Activated naive CD4-positive, alpha-beta T cell treated with anti-CD3 and anti-CD28 coated beads for 36 hours (primary cell): ENCODE results near the gene IGSF22. TPM values are rescaled to one million over a fixed set of nuclear protein-coding genes. Genes with fewer than 3 reads are reported as not detected.
A peak's percentile ranks its signal among the peaks of the same experiment; 100 is the strongest.

Source experiments
- CTCF ChIA-PET: fragments of 350-600 bp; sonication (Branson Sonifier 250); formaldehyde crosslinking; loops from one replicate; lab custom pipeline; 2021; ENCODE audit warnings: antibody characterized with exemption; lab: Charles Lee
- DNase-seq: peaks from one replicate; pipeline ENCODE4 v3.0.0-alpha.2; 2020
- H3K27ac Mint-ChIP-seq: one replicate; pipeline ENCODE4 v1.8.0; 2021; ENCODE audit warnings: mild to moderate bottlenecking, mixed read lengths
- H3K27me3 Mint-ChIP-seq: one replicate; pipeline ENCODE4 v1.8.0; 2021; ENCODE audit warnings: low read depth, mixed read lengths
- H3K36me3 Mint-ChIP-seq: one replicate; pipeline ENCODE4 v1.8.0; 2021; ENCODE audit warnings: low read depth, mixed read lengths
- H3K4me1 Mint-ChIP-seq: one replicate; pipeline ENCODE4 v1.8.0; 2021; ENCODE audit warnings: low read depth, mixed read lengths
- H3K4me3 Mint-ChIP-seq: one replicate; pipeline ENCODE4 v1.8.0; 2021; ENCODE audit warnings: mild to moderate bottlenecking, moderate library complexity, mixed read lengths
- H3K9me3 Mint-ChIP-seq: one replicate; pipeline ENCODE4 v1.8.0; 2021; ENCODE audit warnings: mixed read lengths
- intact Hi-C: fragments of 100-400 bp; cut with micrococcal nuclease; formaldehyde crosslinking; loops from one replicate; pipeline ENCODE4 v1.15.1; 2023
- total RNA-seq, 2 experiments: library from RNA; stranded (reverse); gene quantifications; one replicate each; pipeline ENCODE4 v1.2.3, GENCODE V29; 2021

The IGSF22 gene
- total RNA-seq, 2 experiments from 2014 or later, result 1.2 to 1.3 TPM

- Mint-ChIP-seq H3K36me3 (no peaks in the 10 kb centered on the region), H3K9me3 (no peaks in the 10 kb centered on the region)
- CTCF ChIA-PET, result interaction anchor here (0.5 to 4.8 kb wide), 10 partner anchors 8 to 480 kb away, joined by 3 to 52 read pairs (median 3); no protein-coding TSS in a partner anchor
Measured at GRCh38 chr11:18723991-18724390, 2.0 kb downstream of the IGSF22 start.

DNA sequence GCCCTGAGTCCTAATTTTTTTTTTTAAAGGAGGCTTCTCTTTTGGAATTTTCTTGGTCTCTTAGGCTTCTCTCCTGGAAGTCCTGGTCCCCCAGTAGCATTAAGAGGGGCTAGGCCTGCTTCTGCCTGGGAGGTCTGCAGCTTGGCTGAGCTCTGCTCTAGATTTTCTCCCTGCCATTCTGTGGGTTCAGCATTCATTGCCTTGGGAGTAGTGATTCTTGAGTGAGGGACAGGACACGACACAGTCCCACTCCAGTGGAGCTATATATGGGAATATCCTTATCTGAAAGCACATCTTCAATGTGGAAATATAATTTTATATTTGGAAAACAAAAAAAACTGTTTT, 3.7 kb downstream of the IGSF22 start:
- H3K27me3 Mint-ChIP-seq, result no peaks in the 10 kb centered on the region
- peaks cover 2% of the 10 kb centered on the region for H3K4me1 Mint-ChIP-seq
- intact Hi-C loops, result loop anchor here (1.0 to 5.0 kb wide), 3 partner anchors 134 to 400 kb away; partner anchors contain the start of genes GTF2H1, HPS5, LDHA and UEVLD
- no peak overlapping the region for H3K27ac Mint-ChIP-seq
- CTCF ChIA-PET, result interaction anchor here (0.6 to 4.8 kb wide), 47 partner anchors 9 to 1887 kb away, joined by 3 to 52 read pairs (median 5); partner anchors contain the start of genes SPTY2D1 and TMEM86A
- no peak for DNase-seq
- H3K36me3 Mint-ChIP-seq, result no peaks in the 10 kb centered on the region
- peak overlapping the region; percentile 78 for H3K4me3 Mint-ChIP-seq
- H3K9me3 Mint-ChIP-seq, result no peaks in the 10 kb centered on the region

More at GRCh38 chr11:18723991-18724390, 2.0 kb downstream of the IGSF22 start:
- Mint-ChIP-seq H3K27me3 (no peaks in the 10 kb centered on the region), H3K4me3 (no peak overlapping the region), H3K27ac (no peak overlapping the region), H3K4me1 (peaks cover 5% of the 10 kb centered on the region)
- DNase-seq, result no peak
- intact Hi-C loops, result loop anchor here (5.0 kb wide), 2 partner anchors 332 to 402 kb away; partner anchors contain the start of genes GTF2H1, HPS5 and LDHA

DNA sequence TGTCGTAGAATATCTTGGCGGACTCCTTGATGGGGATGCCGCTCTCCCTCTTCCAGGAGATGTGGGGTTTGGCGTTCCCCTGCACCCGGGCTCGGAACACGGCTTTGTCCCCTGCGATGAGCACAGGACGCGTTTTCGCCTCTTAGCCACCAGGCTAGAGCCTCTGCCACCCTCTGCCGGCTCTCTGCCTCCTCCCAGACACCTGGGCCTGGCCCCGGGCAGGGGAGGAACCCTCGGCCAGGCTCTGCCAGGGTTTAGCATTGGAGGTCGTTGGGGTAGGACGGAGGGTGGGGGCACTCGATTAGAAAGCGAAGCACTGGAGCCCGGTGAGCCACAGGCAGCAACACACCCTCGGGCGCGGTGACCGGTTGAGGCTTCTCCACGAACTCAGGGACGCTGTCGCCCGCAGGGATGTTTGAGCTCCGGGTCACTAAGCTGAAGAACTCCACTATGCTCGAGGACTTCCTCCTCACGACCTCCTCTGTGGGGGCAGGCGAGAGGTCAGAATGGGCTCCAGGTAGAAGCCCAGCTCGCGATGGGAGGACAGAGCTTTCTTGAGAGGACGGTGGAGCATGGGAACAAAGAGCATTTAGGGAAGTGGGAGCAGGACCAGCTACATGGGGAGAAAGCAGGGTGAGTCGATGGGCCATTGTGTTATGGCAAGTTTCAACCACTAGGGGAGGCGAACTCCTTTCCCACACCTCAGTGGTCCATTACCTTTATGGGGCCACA, 4.3 kb downstream of the IGSF22 start:
- CTCF ChIA-PET, result interaction anchor here (0.6 to 4.8 kb wide), 54 partner anchors 9 to 1887 kb away, joined by 3 to 52 read pairs (median 4); partner anchors contain the start of genes SPTY2D1 and TMEM86A
- Mint-ChIP-seq H3K27me3 (no peaks in the 10 kb centered on the region), H3K27ac (no peak overlapping the region), H3K36me3 (no peaks in the 10 kb centered on the region), H3K4me1 (peaks cover 2% of the 10 kb centered on the region), H3K9me3 (no peaks in the 10 kb centered on the region), H3K4me3 (peak overlapping the region; percentile 78)
- intact Hi-C loops, result loop anchor here (1.0 to 5.0 kb wide), 10 partner anchors 23 to 709 kb away; partner anchors contain the start of genes GTF2H1, HPS5, LDHA and SERGEF
- peak; percentile 70 for DNase-seq

GRCh38 chr11:18720808-18721560, 5.0 kb downstream of the IGSF22 start:
- Mint-ChIP-seq H3K9me3 (no peaks in the 10 kb centered on the region), H3K36me3 (no peaks in the 10 kb centered on the region), H3K27ac (no peak overlapping the region), H3K27me3 (no peaks in the 10 kb centered on the region), H3K4me1 (peaks cover 2% of the 10 kb centered on the region), H3K4me3 (peak overlapping the region; percentile 78)
- peak; percentile 84 for DNase-seq
- intact Hi-C loops, result loop anchor here (1.0 to 5.0 kb wide), 9 partner anchors 23 to 708 kb away; partner anchors contain the start of genes GTF2H1, HPS5, LDHA and SERGEF
- CTCF ChIA-PET, result interaction anchor here (0.6 to 4.8 kb wide), 25 partner anchors 8 to 605 kb away, joined by 3 to 52 read pairs (median 6); partner anchors contain the start of genes SPTY2D1 and TMEM86A

GRCh38 chr11:18720091-18720807, 5.7 kb downstream of the IGSF22 start:
- CTCF ChIA-PET, result interaction anchor here (0.7 to 3.3 kb wide), 6 partner anchors 9 to 605 kb away, joined by 3 to 51 read pairs (median 6); no protein-coding TSS in a partner anchor
- no peak overlapping the region for H3K27ac Mint-ChIP-seq
- H3K4me1 Mint-ChIP-seq, result peaks cover 2% of the 10 kb centered on the region
- no peak for DNase-seq
- H3K4me3 Mint-ChIP-seq, result peak overlapping the region; percentile 4
- no peaks in the 10 kb centered on the region for H3K36me3 Mint-ChIP-seq
- H3K9me3 Mint-ChIP-seq, result no peaks in the 10 kb centered on the region
- no peaks in the 10 kb centered on the region for H3K27me3 Mint-ChIP-seq
- intact Hi-C loops, result loop anchor here (2.0 to 5.0 kb wide), 4 partner anchors 47 to 707 kb away; partner anchors contain the start of genes GTF2H1, HPS5, LDHA and SERGEF

DNA sequence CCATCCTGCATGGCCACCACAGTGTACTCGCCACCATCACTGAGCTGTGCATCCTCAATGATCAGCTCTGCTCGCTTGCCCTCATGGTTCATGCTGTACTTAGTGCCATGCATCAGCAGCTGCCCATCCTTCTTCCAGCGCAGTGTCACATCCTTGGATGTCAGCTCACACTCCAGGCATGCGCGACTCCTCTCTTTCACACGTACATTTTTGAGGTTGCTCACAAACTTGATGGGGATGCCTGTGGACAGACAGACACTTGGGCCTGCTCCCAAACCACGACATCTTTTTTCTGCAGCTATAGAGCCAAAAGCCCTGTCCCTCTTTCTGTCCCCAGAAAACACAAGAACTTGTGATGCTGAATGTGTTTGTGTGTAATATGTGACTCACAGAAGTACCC, 10.5 kb downstream of the IGSF22 start:
- Mint-ChIP-seq H3K36me3 (no peaks in the 10 kb centered on the region), H3K9me3 (no peaks in the 10 kb centered on the region), H3K4me3 (no peak overlapping the region), H3K27me3 (no peaks in the 10 kb centered on the region), H3K4me1 (no peaks in the 10 kb centered on the region), H3K27ac (no peak overlapping the region)
- no peak for DNase-seq
- CTCF ChIA-PET, result interaction anchor here (0.6 to 1.7 kb wide), 4 partner anchors 12 to 600 kb away, joined by 3 to 8 read pairs (median 4); no protein-coding TSS in a partner anchor
- intact Hi-C loops, result no loop called here

DNA sequence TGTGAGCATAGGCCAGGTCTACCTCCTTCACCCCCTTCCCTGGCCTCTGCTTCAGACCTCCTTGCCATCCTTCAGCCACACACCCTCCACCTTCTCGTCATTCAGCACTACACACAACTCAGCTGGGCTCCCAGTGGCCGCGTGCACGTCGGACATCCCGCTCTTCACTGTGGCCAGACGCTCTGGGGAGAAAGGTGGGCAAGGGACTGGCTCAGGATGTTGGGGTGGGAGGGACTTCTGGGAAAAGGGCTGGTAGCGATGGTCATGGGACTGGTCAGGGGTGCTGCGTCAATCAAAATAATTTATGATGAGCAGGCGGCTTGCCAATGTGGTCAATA, 11.6 kb downstream of the IGSF22 start:
- H3K27ac Mint-ChIP-seq, result no peak overlapping the region
- DNase-seq, result no peak
- no peaks in the 10 kb centered on the region for H3K9me3 Mint-ChIP-seq
- H3K36me3 Mint-ChIP-seq, result no peaks in the 10 kb centered on the region
- intact Hi-C loops, result no loop called here
- H3K4me1 Mint-ChIP-seq, result peaks cover 2% of the 10 kb centered on the region
- H3K27me3 Mint-ChIP-seq, result no peaks in the 10 kb centered on the region
- CTCF ChIA-PET, result interaction anchor here (1.1 to 3.0 kb wide), 2 partner anchors 9 to 13 kb away, joined by 3 to 26 read pairs; no protein-coding TSS in a partner anchor
- no peak overlapping the region for H3K4me3 Mint-ChIP-seq

DNA sequence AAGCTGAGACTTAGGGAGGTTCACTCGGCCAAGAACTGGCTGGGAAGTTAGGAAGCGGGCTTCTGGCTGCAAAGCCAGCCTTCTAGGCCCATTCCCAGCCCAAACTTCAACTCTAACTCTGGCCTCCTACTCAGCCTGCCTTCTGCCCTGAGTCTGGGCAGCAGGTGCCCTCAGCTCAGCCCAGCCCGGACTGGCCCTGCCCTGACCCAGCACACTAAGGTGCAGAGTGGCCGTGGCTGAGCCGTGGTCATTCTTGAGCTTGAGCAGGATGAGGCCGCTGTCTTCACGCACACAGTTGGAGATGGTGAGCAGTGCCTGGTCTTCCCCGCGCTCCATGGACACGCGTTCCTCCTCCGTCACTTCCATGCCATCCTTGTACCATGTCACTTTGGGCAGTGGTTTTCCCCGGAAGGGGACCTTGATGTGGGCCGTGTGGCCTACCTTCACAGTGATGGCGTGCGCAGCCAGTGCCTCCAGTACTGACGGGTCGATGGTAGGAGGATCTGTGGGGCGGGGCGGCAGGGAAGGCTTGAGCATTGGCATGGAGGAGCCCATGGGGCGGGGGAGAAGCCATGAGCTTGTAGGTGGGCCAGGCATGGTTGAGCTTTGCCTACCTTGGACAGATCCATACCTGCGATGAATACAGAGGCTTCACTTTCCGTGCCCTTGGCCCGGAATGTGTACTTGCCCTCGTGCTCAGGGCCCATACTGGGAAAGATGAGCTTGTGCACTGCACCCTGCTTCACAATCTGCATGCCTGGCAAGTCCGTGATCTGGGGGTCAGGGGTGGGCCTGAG, 12.1 kb downstream of the IGSF22 start:
- Mint-ChIP-seq H3K9me3 (no peaks in the 10 kb centered on the region), H3K36me3 (no peaks in the 10 kb centered on the region), H3K4me1 (peaks cover 2% of the 10 kb centered on the region), H3K4me3 (no peak overlapping the region), H3K27ac (no peak overlapping the region), H3K27me3 (no peaks in the 10 kb centered on the region)
- CTCF ChIA-PET, result interaction anchor here (1.1 to 3.0 kb wide), 2 partner anchors 9 to 14 kb away, joined by 3 to 26 read pairs; no protein-coding TSS in a partner anchor
- DNase-seq, result no peak
- intact Hi-C loops, result no loop called here

DNA sequence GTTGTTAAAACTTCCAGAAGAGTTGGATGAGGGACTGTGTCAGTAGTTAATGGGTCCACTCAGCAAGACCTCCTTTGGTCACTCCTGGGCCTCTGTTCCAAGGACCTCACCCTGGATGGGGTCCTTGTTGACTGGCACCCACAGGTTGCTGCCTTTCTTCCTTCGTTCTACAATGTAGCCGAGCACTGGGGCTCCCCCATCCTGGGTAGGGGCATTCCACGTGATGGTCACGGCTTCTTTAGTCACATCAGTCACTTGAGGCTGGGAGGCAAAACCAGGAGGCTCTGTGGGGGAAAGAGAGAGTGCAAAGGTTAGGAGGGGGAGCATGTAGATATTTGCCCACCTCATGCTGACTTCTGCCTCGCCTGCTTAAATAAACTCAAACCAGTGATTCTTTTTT, 15.4 kb downstream of the IGSF22 start:
- Mint-ChIP-seq H3K4me3 (no peak overlapping the region), H3K27ac (no peak overlapping the region), H3K9me3 (no peaks in the 10 kb centered on the region), H3K27me3 (no peaks in the 10 kb centered on the region), H3K36me3 (no peaks in the 10 kb centered on the region), H3K4me1 (peaks cover 14% of the 10 kb centered on the region)
- DNase-seq, result peak; percentile 30
- intact Hi-C loops, result no loop called here
- CTCF ChIA-PET, result no interaction called here

- no peak overlapping the region for H3K27ac Mint-ChIP-seq
- H3K9me3 Mint-ChIP-seq, result no peaks in the 10 kb centered on the region
- CTCF ChIA-PET, result interaction anchor here (0.6 kb wide), 1 partner anchor 12 kb away, joined by 5 read pairs; no protein-coding TSS in a partner anchor
- H3K36me3 Mint-ChIP-seq, result no peaks in the 10 kb centered on the region
- intact Hi-C loops, result loop anchor here (5.0 kb wide), 1 partner anchor 387 kb away; the partner anchor contains the start of genes GTF2H1 and HPS5
- no peaks in the 10 kb centered on the region for H3K27me3 Mint-ChIP-seq
- no peak overlapping the region for H3K4me3 Mint-ChIP-seq
- no peak for DNase-seq
- peaks cover 23% of the 10 kb centered on the region for H3K4me1 Mint-ChIP-seq
Measured at GRCh38 chr11:18709414-18709813, 16.6 kb downstream of the IGSF22 start.
